Lower leg skin (tissue), 3 donors: Measurements from ENCODE around the gene IL1RN.

ENCODE experiments used
- CTCF ChIP-seq, 3 donors: fragments of 450-650 bp; IDR thresholded peaks; one replicate each; pipeline ENCODE4 v1.5.1; 2016; ENCODE audit warnings: antibody characterized with exemption in 3 of 3, mild to moderate bottlenecking in 3 of 3, moderate library complexity in 2 of 3
- POLR2A ChIP-seq, 2 donors: fragments of 450-650 bp; IDR thresholded peaks; one replicate each; pipeline ENCODE4 v1.6.1; 2016 to 2017; ENCODE audit warnings: antibody characterized with exemption in 2 of 2, mild to moderate bottlenecking in 1 of 2, moderate library complexity in 1 of 2

DNA sequence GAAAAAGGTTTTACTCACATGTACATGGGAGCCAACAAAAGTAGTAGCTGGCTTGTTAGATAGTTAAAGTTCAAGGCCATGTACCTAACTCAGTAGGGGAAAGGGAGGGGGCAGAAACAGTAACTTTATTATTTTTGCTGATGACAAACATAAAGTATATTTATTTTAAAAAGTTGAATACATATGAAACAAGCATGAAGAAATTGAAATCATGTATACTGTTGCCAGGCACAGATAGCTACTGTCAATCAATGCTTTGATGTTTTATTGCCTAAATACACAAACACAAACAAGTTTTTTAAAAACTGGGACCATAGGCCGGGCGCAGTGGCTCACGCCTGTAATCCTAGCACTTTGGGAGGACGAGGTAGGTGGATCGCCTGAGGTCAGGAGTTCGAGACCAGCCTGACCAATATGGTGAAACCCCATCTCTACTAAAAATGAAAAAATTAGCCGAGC lies 38.8 kb downstream of the IL1RN start:
- TF ChIP-seq CTCF (IDR thresholded peaks at IDR 0.05), result no peak
- no peak for TF ChIP-seq POLR2A (IDR thresholded peaks at IDR 0.05)
